Activated CD4-positive, alpha-beta T cell treated with anti-CD3 and anti-CD28 coated beads, Interleukin-2, Interleukin-4, amounts not matched to agents 100 ng/mL and 50 ng/mL, durations not matched to agents 16 hours and 8 hours (primary cell): ENCODE data around the gene TMEM217.

ENCODE experiments used
- DNase-seq: peaks from one replicate; pipeline ENCODE4 v3.0.0-alpha.2; 2020; ENCODE audit warnings: low spot score

TMEM217 gene

GRCh38 chr6:37169496-37170272 lies 88.3 kb downstream of the TMEM217 start, which contains the start of gene PIM1:
Gene PIM1 (plus strand): TSS chr6:37170152. CDS start chr6:37170576, 424 bp downstream.
- peak; percentile 99 for DNase-seq

DNA sequence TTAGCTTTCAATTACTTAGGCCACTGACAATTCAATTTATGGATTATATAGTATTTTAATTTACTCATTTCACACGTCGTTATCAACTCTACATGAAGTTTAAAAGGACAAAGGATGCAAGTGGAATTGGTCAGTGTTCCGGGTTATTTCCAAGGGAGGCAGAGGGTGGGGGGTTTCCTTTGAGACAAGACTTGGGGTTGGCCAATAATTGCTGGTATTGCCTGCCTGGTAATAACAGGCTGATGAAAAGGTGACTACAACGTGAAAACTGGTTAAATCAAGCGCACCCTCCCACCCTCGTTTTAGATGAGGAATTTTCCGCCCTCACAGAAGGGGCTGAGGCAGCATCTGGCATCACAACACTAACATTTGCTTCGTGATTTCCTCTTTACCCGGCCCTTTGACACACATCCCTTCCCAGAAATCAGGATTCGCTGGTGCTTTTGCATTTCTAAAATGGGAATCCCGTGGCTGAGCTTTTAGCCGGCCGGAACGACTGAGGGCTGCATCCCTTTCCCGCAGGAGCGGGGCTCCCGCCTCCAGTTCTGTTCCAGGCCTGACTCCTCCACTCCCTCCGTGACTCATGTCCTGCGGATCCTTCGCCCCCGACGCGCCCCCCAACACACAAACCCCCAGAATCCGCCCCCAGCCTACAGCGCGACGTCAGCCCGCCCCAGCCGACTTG lies 89.0 kb downstream of the TMEM217 start:
- DNase-seq, result no peak

DNA sequence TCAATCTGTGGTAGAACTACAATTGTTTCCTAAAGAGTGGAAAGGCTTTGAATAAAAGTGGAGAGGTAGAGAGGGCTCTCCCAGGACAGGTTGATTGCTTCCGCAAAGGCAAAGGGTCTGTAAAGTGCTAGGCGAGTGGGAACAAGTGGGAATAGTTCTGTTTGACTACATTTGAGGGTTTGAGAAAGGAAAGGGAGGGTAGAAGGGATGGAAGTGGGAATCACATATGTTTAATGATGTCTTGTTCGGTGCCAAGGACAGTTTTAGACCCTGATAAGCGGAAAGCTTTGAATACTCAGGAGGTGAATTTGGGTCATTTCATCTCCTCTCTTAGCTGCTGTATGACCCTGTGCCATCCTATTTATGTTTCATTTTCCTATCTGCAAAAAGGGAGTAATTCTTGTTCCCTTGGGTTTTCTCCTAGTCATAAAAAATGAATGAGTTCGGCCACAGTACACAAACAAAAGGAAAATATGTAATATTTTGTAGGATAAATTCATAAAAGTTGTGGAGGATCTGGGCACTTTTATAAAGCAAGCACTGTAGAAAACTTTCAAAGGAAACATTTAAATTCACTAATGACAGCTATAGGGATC lies 89.7 kb downstream of the TMEM217 start:
- no peak for DNase-seq

GRCh38 chr6:37162740-37163139 lies 95.2 kb downstream of the TMEM217 start:
- no peak for DNase-seq
